ENCODE results near the gene IRX4.

Gene IRX4

GRCh38 chr5:1913578-1913977 lies 30.9 kb upstream of the IRX4 start:
- no peak for DNase-seq

DNA sequence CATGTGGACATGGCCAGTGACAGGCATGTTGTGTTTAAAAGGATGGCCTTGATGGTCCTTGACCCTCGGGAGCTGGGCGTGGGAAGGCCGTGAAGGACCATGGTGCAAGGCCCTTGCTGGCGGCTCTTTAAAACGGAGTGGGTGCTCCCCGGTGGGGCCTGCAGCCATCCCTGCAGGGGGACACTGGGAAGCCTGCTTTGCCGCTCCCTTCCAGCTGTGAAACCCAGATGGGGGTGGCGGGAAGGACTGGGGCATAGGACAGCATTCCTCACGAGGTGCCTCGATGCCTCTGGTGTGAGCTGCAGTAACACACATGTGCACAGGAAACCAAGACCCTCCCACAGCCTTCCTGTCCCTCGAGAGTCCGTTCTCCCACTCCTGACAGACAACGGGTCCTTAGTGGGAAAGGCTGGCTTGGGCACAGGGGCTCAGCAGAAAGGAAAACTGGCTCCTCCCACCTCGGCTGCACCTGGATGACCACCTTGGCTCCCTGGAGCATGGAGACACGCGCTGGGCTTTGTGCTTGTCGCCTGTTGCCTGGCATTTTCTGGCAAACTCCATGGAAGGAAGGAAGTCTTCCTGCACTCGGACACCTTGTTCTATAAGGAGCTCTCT lies 30.3 kb upstream of the IRX4 start:
- no peak for DNase-seq

- DNase-seq = no peak
Measured at GRCh38 chr5:1911773-1912235, 29.1 kb upstream of the IRX4 start.

DNA sequence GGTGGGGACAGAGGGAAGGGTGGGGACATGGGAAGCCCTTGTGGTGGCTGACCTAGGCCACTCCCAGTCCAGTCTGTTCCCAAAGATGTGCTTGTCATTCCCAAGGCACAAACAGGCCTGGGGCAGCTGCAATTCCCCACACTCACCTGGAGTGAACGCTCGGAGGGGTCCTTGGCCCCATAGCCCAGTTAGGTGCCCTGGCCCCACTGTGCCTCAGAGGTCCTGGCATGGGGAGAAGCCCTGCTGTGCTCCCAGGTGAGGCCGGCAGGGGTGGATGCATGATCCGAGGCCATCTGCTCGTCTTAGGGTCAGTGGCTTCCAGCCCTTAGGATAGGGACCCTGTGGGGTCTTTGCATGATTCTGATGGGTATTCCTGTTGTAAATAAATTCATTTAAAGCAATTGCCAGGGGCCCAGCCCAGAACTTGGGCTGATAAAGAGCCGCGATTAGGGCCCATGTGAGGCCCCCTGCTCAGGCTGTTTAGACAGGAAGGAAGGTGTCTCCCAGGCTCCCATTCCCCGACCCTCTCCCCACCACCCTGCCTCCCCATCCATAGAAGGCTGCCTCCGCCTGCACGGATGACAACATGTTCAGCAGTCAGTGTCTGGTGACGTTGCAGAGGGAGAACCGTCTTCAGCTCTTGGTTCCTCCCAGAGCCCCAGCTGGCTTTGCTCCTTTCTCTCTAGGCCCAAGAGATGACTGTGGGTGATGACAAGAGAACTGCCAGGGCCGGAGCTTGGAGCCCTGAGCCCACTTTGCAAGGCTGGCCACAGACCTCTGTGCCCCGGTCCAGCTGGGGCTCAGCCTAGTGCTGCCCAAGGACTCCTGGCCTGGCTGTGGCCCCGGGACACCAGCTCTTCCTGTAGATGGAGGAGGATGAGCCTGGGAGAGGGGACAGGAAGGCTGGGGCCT lies 28.4 kb upstream of the IRX4 start:
- DNase-seq = no peak

GRCh38 chr5:1910081-1910760 lies 27.5 kb upstream of the IRX4 start:
- no peak for DNase-seq

DNA sequence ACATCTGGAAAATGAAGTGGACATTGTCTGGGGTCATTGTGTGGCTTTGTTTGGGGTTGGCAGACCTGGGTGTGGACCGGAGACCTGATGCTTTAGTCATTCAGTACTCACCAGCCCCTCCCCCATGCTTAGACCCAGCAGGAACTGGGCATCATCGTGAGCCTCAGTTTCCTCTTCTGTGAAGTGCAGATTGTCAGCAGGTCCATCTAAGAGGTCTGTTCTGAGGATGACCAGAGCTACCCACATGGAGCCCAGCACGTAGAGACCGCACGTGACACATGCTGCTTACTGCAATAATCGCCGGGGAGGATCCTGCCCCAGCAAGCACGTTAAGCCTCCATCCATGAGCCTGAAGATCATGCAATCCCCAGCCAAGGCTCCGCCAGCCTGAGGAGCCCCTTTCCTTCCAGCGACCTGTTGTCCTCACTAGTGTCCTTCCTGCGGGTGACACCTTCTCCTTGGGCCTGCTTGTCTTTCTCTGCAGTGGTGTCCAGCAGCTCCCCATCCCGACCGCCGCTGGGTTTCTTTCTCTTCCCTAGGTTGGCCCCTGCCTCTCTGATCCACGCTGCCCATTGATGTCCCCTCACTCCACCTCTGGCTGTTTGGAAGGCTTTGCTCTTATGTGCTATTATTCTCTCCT lies 26.7 kb upstream of the IRX4 start:
- no peak for DNase-seq

DNA sequence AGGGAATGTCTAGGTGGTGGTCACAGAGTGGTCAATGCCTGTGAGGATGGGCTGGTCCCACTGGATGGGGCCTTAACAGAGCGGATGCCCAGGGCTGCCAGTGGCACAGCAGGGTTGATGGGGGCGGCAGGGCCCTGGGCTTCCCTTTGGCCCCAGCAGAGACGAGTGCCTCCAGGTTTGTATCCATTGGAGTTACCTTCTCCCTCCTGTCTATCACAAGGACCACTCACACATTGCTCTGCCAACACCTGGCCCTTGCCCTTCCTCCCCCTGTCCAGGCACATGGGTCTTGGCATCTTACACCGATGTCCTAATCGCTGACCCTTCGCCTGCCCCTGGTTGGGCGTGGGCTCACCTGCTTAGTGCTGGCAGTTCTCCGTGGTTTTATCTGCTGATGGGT lies 26.2 kb upstream of the IRX4 start:
- no peak for DNase-seq

DNA sequence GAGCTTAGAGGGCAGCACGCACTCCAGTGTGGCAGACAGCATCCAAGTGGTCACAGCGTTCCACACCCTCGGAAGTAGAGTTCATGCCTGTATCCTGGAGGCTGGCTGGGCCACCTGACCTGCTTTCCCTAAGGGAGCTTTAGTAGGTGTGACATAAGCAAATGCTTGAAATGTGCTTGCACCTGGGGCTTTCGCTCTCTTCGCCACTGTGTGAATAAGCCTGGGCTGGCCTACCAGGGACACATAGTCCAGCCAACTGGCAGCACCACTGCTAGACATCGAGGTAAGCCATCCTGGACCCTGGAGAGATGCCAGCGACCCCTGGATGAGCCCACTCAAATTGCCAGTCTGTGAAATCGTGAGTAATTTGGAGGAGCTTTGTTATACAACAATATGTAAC lies 24.9 kb upstream of the IRX4 start:
- no peak for DNase-seq

DNA sequence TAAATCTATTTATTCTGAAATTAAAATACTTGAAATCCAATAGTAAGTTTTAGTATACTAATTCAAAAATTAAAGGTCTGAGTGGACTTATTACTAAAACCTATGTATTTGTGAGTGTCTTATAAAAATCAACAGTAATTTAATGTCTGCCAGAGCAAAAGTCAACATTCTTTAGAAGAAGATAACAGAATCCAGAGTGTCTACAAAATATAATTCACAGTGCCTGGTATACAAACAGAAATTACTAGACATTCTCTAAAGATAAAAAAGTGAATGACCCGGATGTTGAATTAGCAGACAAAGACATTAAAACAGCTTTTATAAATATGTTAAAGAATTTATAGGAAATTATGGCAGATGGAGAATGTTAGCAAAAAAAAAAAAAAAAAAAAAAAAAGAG lies 22.4 kb upstream of the IRX4 start:
- no peak for DNase-seq

GRCh38 chr5:1901983-1902382 lies 19.3 kb upstream of the IRX4 start:
- no peak for DNase-seq

GRCh38 chr5:1901061-1901460 lies 18.3 kb upstream of the IRX4 start:
- no peak for DNase-seq

DNA sequence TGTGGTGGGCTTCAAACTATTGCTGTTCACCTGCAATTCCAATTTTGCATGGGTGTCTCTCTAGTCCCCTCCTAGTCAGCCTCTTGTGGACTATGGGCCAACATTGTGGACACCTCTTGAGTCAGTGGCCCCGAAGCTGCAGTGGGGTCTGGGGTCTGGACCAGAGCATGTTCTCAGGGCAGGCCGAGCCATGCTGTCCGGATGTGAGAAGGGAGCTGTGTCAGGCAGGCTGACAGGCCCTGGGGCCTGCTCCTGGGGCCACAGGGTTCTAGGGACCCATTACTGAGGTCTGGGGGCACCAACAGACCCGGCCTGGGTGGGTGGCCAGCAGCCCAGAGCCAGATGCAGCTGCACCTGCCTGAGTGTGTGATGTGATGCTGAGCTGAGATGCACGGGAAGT lies 16.5 kb upstream of the IRX4 start:
- no peak for DNase-seq

- no peak for DNase-seq
Measured at GRCh38 chr5:1897816-1898450, 15.2 kb upstream of the IRX4 start.

DNA sequence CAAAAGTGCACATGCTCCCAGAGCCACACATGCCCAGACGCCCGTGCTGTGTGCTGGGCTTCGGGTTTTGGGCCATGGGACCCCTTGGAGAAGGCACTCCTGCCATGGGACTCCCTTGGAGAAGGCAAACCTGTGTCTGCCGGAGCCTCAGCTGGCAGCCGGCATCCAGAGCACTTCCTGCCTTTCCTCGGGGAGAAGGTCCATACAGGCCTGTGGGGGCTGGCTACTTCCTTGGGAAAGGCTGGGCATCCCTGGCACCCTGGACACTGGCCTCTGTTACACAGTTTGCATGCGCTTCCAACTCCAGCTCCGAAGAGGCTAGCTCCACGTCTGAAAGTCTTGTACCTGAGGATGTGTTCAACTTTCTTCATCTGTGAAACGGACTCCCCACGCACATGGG lies 14.7 kb upstream of the IRX4 start:
- DNase-seq = no peak

DNA sequence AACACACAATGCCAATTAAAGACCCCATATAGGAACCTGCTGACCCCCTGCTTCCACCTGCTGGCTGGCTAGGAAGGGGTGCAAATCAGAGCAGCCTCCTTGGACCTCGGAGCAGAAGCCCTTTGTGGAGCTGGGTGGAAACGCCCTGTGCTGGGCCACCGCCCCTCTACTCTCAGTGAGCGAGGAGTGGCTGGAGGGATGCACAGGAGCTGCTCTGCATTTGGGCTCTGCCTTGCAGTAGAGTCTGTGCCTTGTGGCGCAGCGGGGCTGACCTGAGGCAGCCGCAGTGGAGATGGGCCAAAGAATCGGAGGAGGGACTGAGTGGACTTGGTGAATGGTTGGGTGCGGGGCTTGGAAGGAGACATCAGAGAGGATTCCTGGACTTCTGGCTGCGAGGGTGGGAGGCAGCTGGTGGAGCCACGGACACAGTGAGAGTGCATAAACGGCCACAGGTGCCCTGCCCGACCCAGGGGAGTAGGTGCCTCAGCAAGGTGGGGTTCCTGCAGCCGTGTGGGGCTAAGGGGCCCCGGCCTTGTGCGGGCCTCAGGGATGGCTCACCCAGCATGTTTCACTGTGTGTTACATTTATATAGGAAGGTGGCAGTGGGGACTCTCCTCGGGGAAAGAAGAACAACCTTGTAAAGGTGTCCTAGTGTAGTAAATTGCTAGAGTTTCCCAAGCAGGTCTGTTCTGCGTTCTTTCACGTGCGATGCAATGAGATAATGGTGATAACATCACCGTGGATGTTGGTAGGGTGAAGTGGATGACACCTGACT lies 14.1 kb upstream of the IRX4 start:
- DNase-seq = no peak

GRCh38 chr5:1895739-1896420 lies 13.2 kb upstream of the IRX4 start:
- no peak for DNase-seq

- no peak for DNase-seq
Measured at GRCh38 chr5:1894243-1894642, 11.5 kb upstream of the IRX4 start.

- no peak for DNase-seq
Measured at GRCh38 chr5:1893754-1894153, 11.0 kb upstream of the IRX4 start.

- no peak for DNase-seq
Measured at GRCh38 chr5:1892685-1893445, 10.1 kb upstream of the IRX4 start.

DNA sequence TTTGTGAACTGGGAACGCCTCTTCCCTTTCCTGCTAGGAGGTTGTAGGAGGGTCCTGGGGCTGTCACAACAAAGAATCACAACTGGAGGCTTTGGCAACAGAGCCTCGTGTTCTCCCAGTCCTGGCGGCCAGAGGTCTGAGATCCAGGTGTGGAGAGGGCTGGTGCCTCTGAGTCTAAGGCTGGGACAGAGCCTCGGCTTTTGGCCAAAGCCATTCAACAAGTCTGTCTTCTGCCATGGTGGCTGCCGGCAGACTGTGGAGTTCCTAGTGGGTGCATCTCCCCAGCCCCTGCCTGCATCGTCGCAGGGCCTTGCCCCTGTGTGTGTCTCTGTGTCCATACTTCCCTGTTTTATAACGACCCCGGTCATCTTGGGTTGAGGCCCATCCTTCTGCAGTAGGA lies 9.5 kb upstream of the IRX4 start:
- DNase-seq = no peak

- no peak for DNase-seq
Measured at GRCh38 chr5:1891391-1891790, 8.7 kb upstream of the IRX4 start.
